Panc1 (cell line): ENCODE data around the gene C1QTNF12. TPM values are rescaled to one million over a fixed set of nuclear protein-coding genes. Genes with fewer than 3 reads are reported as not detected.

Experiments
- ATAC-seq: fragments of 200-7000 bp; cut with Tn5 transposase; 2 replicates; pipeline ENCODE4 v1.9.1; 2020; ENCODE audit warnings: mild to moderate bottlenecking, moderate library complexity
- BruUV-seq: library from RNA; stranded (reverse); fragments of 400-500 nt; replicated peaks from 2 replicates; lab custom pipeline; 2021; lab: Mats Ljungman, UMichigan
- CTCF ChIA-PET: fragments of 300-600 bp; sonication (Branson Sonifier 250); formaldehyde crosslinking; loops from one replicate; lab custom pipeline; 2022; ENCODE audit warnings: antibody characterized with exemption; lab: Charles Lee
- POLR2A ChIA-PET: fragments of 300-600 bp; sonication (Branson Sonifier 250); formaldehyde crosslinking; loops from one replicate; lab custom pipeline; 2022; ENCODE audit warnings: antibody characterized with exemption; lab: Charles Lee
- DNase-seq: peaks from one replicate; pipeline ENCODE4 v3.0.0-alpha.2; 2010; ENCODE audit warnings: low read depth, low spot score
- H3K27ac ChIP-seq: 2 replicates; pipeline ENCODE4 v1.5.1; 2011; ENCODE audit warnings: mild to moderate bottlenecking, low read length, inconsistent platforms
- H3K27me3 ChIP-seq: fragments of 200-500 bp; sonication (Bioruptor generic); 2 replicates; pipeline ENCODE4 v1.6.0; 2014; ENCODE audit warnings: low read length, inconsistent platforms; ENCODE audit not compliant: control insufficient read depth, insufficient read depth
- H3K36me3 ChIP-seq: fragments of 200-500 bp; sonication (Bioruptor generic); 2 replicates; pipeline ENCODE4 v1.5.1; 2014; ENCODE audit warnings: inconsistent platforms, mild to moderate bottlenecking, low read length, moderate library complexity; ENCODE audit not compliant: control insufficient read depth, insufficient read depth
- H3K4me1 ChIP-seq: 2 replicates; pipeline ENCODE4 v1.5.1; 2011; ENCODE audit warnings: inconsistent platforms, mild to moderate bottlenecking, low read length, moderate library complexity; ENCODE audit not compliant: control insufficient read depth, insufficient read depth
- H3K4me3 ChIP-seq, 2 experiments: 2 replicates each; pipeline ENCODE4 v1.5.1; 2011 to 2012; ENCODE audit warnings: low read depth in 2 of 2, low read length in 2 of 2, mild to moderate bottlenecking in 2 of 2, inconsistent platforms in 1 of 2, moderate library complexity in 1 of 2
- H3K9me3 ChIP-seq: fragments of 200-500 bp; sonication (Bioruptor generic); 2 replicates; pipeline ENCODE4 v1.5.1; 2014; ENCODE audit warnings: low read depth, mild to moderate bottlenecking, inconsistent platforms, low read length, moderate library complexity; ENCODE audit not compliant: control insufficient read depth, insufficient read depth
- POLR2AphosphoS5 ChIP-seq: IDR thresholded peaks from 2 replicates; pipeline ENCODE4 v1.6.1; 2012; ENCODE audit warnings: mild to moderate bottlenecking, low read depth, low read length, moderate library complexity
- SIN3A ChIP-seq: IDR thresholded peaks from 2 replicates; pipeline ENCODE4 v1.6.1; 2012; ENCODE audit warnings: low read depth, mild to moderate bottlenecking, low read length, moderate library complexity, borderline replicate concordance; ENCODE audit not compliant: insufficient read depth
- TCF7L2 ChIP-seq: IDR thresholded peaks from 2 replicates; pipeline ENCODE4 v1.6.1; 2011; ENCODE audit warnings: mild to moderate bottlenecking, low read depth, low read length, inconsistent platforms
- in situ Hi-C: cut with HindIII; loops from 2 replicates; pipeline ENCODE4 v1.10.0; 2016; ENCODE audit warnings: low sequenced_read_pairs, low pct_unique_long_range_greater_than_20kb
- intact Hi-C: fragments of 100-400 bp; cut with micrococcal nuclease; formaldehyde crosslinking; loops from one replicate; pipeline ENCODE4 v1.10.0; 2022; ENCODE audit not compliant: unreplicated experiment
- total RNA-seq: library from RNA; stranded (reverse); gene quantifications from one replicate; pipeline ENCODE4 v1.2.1, GENCODE V29; 2021; ENCODE audit not compliant: unreplicated experiment
- TF ChIP-seq, protein P1 (sequence below), 2 experiments: IDR thresholded peaks; 2 replicates each; pipeline ENCODE4 v1.6.1; 2011 to 2012; ENCODE audit warnings: low read depth in 2 of 2, control low read depth in 1 of 2, low read length in 1 of 2, mild to moderate bottlenecking in 1 of 2, moderate library complexity in 1 of 2; ENCODE audit not compliant: insufficient read depth in 1 of 2
- TF ChIP-seq, protein P2 (sequence below): fragments of 450-650 bp; IDR thresholded peaks from 2 replicates; pipeline ENCODE4 v1.5.1; 2017; ENCODE audit warnings: mild to moderate bottlenecking

Gene C1QTNF12
- total RNA-seq, 1 experiment from 2014 or later: 41.4 TPM

DNA sequence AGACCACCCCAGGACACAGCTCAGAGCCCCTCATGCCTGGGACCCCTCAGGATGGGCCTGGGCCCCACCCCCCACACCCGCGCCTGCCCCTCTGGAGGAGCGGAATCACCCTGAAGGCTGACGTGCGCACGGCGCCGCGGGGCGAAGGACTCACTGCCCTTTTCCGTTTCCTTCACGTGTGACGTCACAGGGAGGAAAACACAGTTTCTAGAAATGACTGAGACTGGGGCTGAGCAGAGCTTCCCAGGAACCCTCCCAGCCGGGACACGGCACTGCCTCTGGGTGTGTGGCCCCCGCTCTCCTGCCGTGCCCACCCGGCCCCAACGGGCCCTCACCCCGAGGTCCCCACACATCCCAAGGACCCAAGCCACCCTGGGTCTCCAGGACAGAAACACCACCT is 27.2 kb downstream of the C1QTNF12 start:
- no TSS peak for BruUV-seq
- in situ Hi-C loops (no loop called here), intact Hi-C loops (no loop called here)
- no peak overlapping the region for H3K27ac ChIP-seq
- CTCF ChIA-PET: no interaction called here
- H3K4me1 ChIP-seq: no peaks in the 10 kb centered on the region
- ATAC-seq (no peak), DNase-seq (no peak)
- H3K4me3 ChIP-seq: no peak overlapping the region
- H3K9me3 ChIP-seq: no peaks in the 10 kb centered on the region
- POLR2A ChIA-PET: no interaction called here
- no peaks in the 10 kb centered on the region for H3K27me3 ChIP-seq
- TF ChIP-seq POLR2AphosphoS5 (no peak), SIN3A (no peak), TCF7L2 (no peak)
- TF ChIP-seq, protein P1, sequence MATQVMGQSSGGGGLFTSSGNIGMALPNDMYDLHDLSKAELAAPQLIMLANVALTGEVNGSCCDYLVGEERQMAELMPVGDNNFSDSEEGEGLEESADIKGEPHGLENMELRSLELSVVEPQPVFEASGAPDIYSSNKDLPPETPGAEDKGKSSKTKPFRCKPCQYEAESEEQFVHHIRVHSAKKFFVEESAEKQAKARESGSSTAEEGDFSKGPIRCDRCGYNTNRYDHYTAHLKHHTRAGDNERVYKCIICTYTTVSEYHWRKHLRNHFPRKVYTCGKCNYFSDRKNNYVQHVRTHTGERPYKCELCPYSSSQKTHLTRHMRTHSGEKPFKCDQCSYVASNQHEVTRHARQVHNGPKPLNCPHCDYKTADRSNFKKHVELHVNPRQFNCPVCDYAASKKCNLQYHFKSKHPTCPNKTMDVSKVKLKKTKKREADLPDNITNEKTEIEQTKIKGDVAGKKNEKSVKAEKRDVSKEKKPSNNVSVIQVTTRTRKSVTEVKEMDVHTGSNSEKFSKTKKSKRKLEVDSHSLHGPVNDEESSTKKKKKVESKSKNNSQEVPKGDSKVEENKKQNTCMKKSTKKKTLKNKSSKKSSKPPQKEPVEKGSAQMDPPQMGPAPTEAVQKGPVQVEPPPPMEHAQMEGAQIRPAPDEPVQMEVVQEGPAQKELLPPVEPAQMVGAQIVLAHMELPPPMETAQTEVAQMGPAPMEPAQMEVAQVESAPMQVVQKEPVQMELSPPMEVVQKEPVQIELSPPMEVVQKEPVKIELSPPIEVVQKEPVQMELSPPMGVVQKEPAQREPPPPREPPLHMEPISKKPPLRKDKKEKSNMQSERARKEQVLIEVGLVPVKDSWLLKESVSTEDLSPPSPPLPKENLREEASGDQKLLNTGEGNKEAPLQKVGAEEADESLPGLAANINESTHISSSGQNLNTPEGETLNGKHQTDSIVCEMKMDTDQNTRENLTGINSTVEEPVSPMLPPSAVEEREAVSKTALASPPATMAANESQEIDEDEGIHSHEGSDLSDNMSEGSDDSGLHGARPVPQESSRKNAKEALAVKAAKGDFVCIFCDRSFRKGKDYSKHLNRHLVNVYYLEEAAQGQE (IDR thresholded peaks at IDR 0.05; ENCODE audit: insufficient read depth in 1 of 2, low read depth in 2 of 2, low read length in 1 of 2): no peak
- TF ChIP-seq, protein P2, sequence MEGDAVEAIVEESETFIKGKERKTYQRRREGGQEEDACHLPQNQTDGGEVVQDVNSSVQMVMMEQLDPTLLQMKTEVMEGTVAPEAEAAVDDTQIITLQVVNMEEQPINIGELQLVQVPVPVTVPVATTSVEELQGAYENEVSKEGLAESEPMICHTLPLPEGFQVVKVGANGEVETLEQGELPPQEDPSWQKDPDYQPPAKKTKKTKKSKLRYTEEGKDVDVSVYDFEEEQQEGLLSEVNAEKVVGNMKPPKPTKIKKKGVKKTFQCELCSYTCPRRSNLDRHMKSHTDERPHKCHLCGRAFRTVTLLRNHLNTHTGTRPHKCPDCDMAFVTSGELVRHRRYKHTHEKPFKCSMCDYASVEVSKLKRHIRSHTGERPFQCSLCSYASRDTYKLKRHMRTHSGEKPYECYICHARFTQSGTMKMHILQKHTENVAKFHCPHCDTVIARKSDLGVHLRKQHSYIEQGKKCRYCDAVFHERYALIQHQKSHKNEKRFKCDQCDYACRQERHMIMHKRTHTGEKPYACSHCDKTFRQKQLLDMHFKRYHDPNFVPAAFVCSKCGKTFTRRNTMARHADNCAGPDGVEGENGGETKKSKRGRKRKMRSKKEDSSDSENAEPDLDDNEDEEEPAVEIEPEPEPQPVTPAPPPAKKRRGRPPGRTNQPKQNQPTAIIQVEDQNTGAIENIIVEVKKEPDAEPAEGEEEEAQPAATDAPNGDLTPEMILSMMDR: no peak
- peaks cover 2% of the 10 kb centered on the region; the same call in 1 of the 2 replicates for H3K36me3 ChIP-seq

DNA sequence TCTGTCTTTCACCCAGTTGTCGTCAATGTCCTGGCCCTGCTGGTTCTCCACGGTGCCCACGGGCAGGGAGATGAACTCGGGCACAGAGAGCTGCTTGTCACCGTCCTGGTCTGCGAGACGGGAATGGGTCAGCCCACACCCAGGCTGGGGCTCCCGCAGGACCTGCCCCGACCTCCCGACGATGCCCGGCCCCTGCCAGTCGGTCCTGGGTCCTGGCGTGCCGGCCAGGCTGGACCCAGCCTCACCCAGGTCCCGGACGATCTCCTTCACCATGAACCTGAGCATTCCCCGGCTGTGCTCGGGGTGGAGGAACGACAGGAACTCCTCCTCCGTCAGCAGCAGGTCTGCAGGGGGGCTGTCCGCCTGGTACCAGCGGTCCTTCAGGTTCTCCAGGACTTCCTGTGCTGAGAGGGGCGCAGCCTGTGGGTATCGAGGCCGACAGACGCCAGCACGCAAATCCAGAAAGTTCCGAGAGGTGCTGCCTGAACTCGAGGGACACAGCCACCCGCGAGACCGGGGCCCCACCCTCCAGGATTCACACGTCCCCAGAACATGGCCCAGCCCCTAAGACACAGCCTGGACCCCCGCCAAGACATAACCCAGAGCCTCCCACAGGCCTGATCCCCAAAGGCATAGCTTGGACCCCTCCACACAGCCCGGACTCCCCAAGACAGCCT is 27.9 kb downstream of the C1QTNF12 start:
- ChIA-PET CTCF (no interaction called here), POLR2A (no interaction called here)
- BruUV-seq: no TSS peak
- ATAC-seq (no peak), DNase-seq (no peak)
- Histone ChIP-seq H3K4me1 (no peaks in the 10 kb centered on the region), H3K27me3 (no peaks in the 10 kb centered on the region), H3K4me3 (no peak overlapping the region), H3K27ac (no peak overlapping the region), H3K36me3 (peaks cover 2% of the 10 kb centered on the region; the same call in 1 of the 2 replicates), H3K9me3 (no peaks in the 10 kb centered on the region)
- in situ Hi-C loops (no loop called here), intact Hi-C loops (no loop called here)
- TF ChIP-seq, protein P1 (IDR thresholded peaks at IDR 0.05; ENCODE audit: insufficient read depth in 1 of 2, low read depth in 2 of 2, low read length in 1 of 2): no peak
- no peak for TF ChIP-seq POLR2AphosphoS5
- TF ChIP-seq SIN3A: no peak
- no peak for TF ChIP-seq TCF7L2
- TF ChIP-seq, protein P2: no peak
